ENCODE results near the gene GNPDA1. TPM values are rescaled to one million over a fixed set of nuclear protein-coding genes. Genes with fewer than 3 reads are reported as not detected.

Gene GNPDA1
- total RNA-seq, 1 donor from 2014 or later, result 60.0 TPM

DNA sequence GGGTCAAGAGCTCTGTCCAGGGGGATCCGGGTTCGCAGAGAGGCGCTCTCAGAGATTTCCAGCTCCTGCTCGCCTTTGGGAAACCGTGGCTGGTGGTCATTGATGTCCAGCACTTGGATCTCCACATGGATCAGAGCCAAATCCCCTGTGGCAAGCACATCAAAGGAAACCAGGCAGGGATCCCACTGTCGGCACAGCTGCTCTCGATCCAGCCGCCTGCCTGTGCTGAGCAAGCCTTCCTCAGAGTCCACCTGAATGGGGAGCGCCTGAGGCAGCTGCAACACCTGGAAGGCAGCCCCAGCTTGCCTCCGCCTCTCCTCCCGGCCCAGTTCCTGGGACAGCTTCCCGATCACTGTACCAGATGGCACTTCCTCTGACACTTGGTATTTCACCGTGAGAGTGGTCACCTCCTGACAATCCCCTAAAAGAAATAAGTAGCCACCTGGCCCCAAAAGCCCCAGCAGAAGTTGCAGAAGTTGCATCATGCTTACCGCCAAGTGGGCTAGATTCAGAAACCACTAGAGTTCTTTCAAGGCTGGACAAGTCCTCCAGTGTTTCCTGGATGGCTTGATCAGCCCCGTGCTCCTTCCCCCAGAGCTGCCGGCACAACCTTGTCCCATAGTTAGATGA is 55.3 kb downstream of the GNPDA1 start:
- no peak for DNase-seq (ENCODE audit: low spot score)

DNA sequence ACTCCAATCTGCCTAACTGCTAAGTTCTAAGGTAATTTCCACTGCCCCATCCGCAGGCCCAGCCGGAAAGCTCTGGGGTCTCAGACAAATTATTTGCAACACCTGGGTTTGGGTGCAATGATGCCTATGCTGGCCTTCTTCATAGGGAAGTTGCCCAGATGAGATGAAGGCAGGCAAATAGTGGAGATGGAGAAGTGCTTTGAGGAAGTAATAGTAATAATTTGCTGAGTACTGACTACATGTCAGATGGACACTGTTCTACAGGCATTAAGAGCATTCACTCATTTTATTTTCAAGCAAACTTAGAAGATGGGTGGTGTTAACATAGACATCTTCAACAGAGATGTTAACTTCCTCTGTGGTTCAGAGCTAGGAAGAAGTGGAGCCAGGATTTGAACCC is 58.6 kb downstream of the GNPDA1 start:
- no peak for DNase-seq (ENCODE audit: low spot score)

DNA sequence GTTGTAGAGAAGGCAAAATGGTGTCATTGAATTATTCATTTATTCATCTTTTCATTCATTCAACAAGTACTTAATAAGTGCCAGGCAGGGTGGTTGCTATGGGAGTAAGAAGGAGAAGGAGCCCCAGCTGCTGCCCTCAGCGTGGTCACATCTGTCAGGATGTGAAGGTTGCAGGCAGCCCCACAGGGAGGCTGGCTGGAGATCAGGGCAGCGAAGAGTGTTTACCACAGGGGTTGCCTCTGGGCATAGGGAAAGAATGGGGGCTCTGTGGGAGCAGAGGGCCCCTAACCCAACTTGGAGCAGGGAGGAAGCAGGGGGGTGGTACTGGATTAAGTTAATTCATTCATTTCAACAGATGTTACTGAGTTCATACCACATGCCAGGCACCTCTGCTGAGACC is 60.8 kb downstream of the GNPDA1 start:
- no peak for DNase-seq (ENCODE audit: low spot score)

DNA sequence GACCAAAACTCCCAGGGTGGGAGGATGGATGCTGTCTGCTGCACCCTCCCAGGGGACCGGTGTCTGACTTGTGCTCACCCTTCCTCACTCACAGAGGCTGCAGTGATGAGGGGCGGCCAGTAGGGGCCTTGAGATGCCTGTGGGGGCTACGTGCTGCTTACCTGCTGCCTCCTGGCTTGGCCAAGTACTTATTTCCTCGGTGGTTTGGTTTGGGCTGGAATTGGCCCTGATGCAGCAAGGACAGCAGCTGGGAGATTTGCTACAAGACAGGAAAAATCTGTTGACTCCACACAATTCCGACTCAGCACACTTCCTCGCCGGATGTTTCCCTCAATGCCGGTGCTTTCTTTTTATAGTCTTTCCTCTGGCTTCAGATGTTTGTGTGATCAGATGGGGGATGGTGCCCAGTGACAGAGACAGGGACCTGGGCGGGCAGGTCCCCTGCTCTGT is 61.5 kb downstream of the GNPDA1 start:
- no peak for DNase-seq (ENCODE audit: low spot score)

Other genes with a start within 250 kb of the GNPDA1 start
- gene PCDH1, start 134.6 kb downstream of the GNPDA1 start, total RNA-seq, result 127 TPM
- gene DELE1, start 89.2 kb downstream of the GNPDA1 start, total RNA-seq, result 109 TPM
- gene PCDH12, start 54.8 kb downstream of the GNPDA1 start, total RNA-seq, result 7.4 TPM
- 59.3 TPM for gene RNF14, start 43.9 kb downstream of the GNPDA1 start, total RNA-seq
- gene NDFIP1, start 95.8 kb upstream of the GNPDA1 start, total RNA-seq, result 69.6 TPM

All from ureter (tissue), 1 donor.